Keratinocyte (primary cell): ENCODE data around the gene DDA1. TPM values are rescaled to one million over a fixed set of nuclear protein-coding genes. Genes with fewer than 3 reads are reported as not detected.

Source experiments
- DNase-seq: peaks from one replicate; pipeline ENCODE4 v3.0.0-alpha.2; 2011; ENCODE audit warnings: low read depth, missing footprints, low spot score
- FAIRE-seq: peaks from 2 replicates; lab custom pipeline; 2011; peaks lifted over from hg19 to GRCh38; lab: Jason Lieb, UNC
- H2AFZ ChIP-seq: 2 replicates; pipeline ENCODE4 v1.6.0; 2012; ENCODE audit warnings: low read length, control low read depth, inconsistent platforms; ENCODE audit not compliant: control insufficient read depth
- H3K27ac ChIP-seq: 2 replicates; pipeline ENCODE4 v1.5.1; 2011; ENCODE audit warnings: low read length; ENCODE audit not compliant: control insufficient read depth, insufficient read depth
- H3K27me3 ChIP-seq: 3 replicates; pipeline ENCODE4 v1.6.0; 2011; ENCODE audit warnings: low read length; ENCODE audit not compliant: control insufficient read depth, insufficient read depth; ENCODE audit errors: extremely low read depth
- H3K36me3 ChIP-seq, 2 experiments: 2 replicates in 1 of 2; 3 replicates in 1 of 2; pipeline ENCODE4 v1.5.1; 2011; ENCODE audit warnings: low read length in 2 of 2, mild to moderate bottlenecking in 1 of 2; ENCODE audit not compliant: control insufficient read depth in 2 of 2, insufficient read depth in 2 of 2; ENCODE audit errors: extremely low read depth in 1 of 2
- H3K4me1 ChIP-seq: 3 replicates; pipeline ENCODE4 v1.5.1; 2011; ENCODE audit warnings: low read length; ENCODE audit not compliant: control insufficient read depth, insufficient read depth; ENCODE audit errors: extremely low read depth
- H3K4me2 ChIP-seq: 3 replicates; pipeline ENCODE4 v1.6.0; 2011; ENCODE audit warnings: low read depth, low read length; ENCODE audit not compliant: control insufficient read depth, insufficient read depth; ENCODE audit errors: extremely low read depth
- H3K4me3 ChIP-seq, 3 experiments: fragments of 200-600 bp in 1 of 3; sonication (generic) in 1 of 3; 2 replicates in 2 of 3; 3 replicates in 1 of 3; pipeline ENCODE4 v1.5.1; 2011 to 2016; ENCODE audit warnings: low read length in 3 of 3, mild to moderate bottlenecking in 3 of 3, control low read depth in 2 of 3, inconsistent platforms in 1 of 3, low read depth in 1 of 3, mixed read lengths in 1 of 3, mixed run types in 1 of 3, moderate library complexity in 1 of 3; ENCODE audit not compliant: control insufficient read depth in 2 of 3, insufficient read depth in 2 of 3; ENCODE audit errors: extremely low read depth in 1 of 3
- H3K79me2 ChIP-seq: 2 replicates; pipeline ENCODE4 v1.6.0; 2012; ENCODE audit warnings: low read length; ENCODE audit not compliant: control insufficient read depth, insufficient read depth
- H3K9ac ChIP-seq: 3 replicates; pipeline ENCODE4 v1.6.0; 2011; ENCODE audit warnings: low read length; ENCODE audit not compliant: control insufficient read depth, insufficient read depth; ENCODE audit errors: extremely low read depth
- H3K9me1 ChIP-seq: 3 replicates; pipeline ENCODE4 v1.6.0; 2011; ENCODE audit warnings: low read length; ENCODE audit not compliant: control insufficient read depth, insufficient read depth; ENCODE audit errors: extremely low read depth
- H3K9me3 ChIP-seq: 2 replicates; pipeline ENCODE4 v1.5.1; 2012; ENCODE audit warnings: low read depth, low read length; ENCODE audit not compliant: control insufficient read depth
- H4K20me1 ChIP-seq: 3 replicates; pipeline ENCODE4 v1.6.0; 2011; ENCODE audit warnings: low read length; ENCODE audit not compliant: control insufficient read depth, insufficient read depth; ENCODE audit errors: extremely low read depth
- EZH2 ChIP-seq: IDR thresholded peaks from one replicate; pipeline ENCODE4 v1.6.1; 2012; ENCODE audit warnings: inconsistent platforms, mild to moderate bottlenecking, low read length, moderate library complexity
- dilution Hi-C: fragments of 300-500 bp; cut with MboI; formaldehyde crosslinking; loops from one replicate; pipeline ENCODE4 v1.7.0; 2020; ENCODE audit warnings: low sequenced_read_pairs; ENCODE audit not compliant: extremely low pct_ligation_motif_present
- polyA plus RNA-seq, 5 experiments: library from polyadenylated mRNA; depleted of rRNA in 3 of 5; stranded (reverse) in 3 of 5; stranded (forward) in 1 of 5; unstranded in 1 of 5; fragments of >200 nt; gene quantifications; 1 replicate in 1 of 5; 2 replicates in 3 of 5; 3 replicates in 1 of 5; pipeline versions ENCODE4 v1.2.1 to v1.2.3, GENCODE V29; 2011 to 2012; ENCODE audit warnings: missing spikeins in 2 of 5, low read depth in 1 of 5, low replicate concordance in 1 of 5
- TF ChIP-seq, protein P1 (sequence below), 3 experiments: IDR thresholded peaks in 1 of 3; conservative IDR thresholded peaks in 1 of 3; optimal IDR thresholded peaks in 1 of 3; 2 replicates in 2 of 3; 3 replicates in 1 of 3; pipeline versions ENCODE3 to v1.5.1; 2011; ENCODE audit warnings: low read length in 3 of 3, mild to moderate bottlenecking in 3 of 3, moderate library complexity in 2 of 3, control low read depth in 1 of 3, inconsistent platforms in 1 of 3; ENCODE audit not compliant: insufficient read depth in 2 of 3; ENCODE audit errors: extremely low read depth in 1 of 3

The DDA1 gene
- polyA plus RNA-seq, 1 donor (not counting 4 experiments of a cell fraction or from before 2014, with no cell fraction given) = 59.4 TPM

DNA sequence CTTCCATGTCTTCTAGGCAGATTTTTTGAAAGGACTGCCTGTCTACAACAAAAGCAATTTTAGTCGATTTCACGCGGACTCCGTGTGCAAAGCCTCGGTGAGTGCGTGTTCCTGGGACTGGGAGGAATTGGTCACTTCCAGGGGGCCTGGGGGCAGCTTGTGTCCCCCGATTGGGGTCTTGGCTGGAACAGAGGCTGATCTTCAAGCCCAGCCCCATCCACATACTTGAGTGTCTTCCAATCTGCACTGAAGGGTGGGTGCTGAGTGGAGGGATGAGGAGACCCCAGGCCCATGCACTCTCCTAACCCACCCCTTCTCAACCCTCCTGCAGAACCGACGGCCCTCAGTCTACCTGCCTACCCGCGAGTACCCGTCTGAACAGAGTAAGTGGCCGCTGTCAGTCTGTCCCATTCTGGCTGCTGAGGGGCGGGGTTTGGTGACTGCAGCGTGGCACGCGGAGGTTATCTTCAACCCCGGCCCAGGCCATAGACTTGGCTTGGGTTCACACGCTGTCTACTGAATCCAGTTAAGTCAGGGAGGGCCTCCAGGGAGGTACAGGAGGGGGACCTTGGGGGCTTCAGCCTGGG, 4.7 kb downstream of the DDA1 start:
- FAIRE-seq (no peak), DNase-seq (no peak)
- no peak for TF ChIP-seq EZH2
- TF ChIP-seq, protein P1, sequence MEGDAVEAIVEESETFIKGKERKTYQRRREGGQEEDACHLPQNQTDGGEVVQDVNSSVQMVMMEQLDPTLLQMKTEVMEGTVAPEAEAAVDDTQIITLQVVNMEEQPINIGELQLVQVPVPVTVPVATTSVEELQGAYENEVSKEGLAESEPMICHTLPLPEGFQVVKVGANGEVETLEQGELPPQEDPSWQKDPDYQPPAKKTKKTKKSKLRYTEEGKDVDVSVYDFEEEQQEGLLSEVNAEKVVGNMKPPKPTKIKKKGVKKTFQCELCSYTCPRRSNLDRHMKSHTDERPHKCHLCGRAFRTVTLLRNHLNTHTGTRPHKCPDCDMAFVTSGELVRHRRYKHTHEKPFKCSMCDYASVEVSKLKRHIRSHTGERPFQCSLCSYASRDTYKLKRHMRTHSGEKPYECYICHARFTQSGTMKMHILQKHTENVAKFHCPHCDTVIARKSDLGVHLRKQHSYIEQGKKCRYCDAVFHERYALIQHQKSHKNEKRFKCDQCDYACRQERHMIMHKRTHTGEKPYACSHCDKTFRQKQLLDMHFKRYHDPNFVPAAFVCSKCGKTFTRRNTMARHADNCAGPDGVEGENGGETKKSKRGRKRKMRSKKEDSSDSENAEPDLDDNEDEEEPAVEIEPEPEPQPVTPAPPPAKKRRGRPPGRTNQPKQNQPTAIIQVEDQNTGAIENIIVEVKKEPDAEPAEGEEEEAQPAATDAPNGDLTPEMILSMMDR (optimal IDR thresholded peaks at IDR 0.05 in 1 of 3, IDR thresholded peaks at IDR 0.05 in 1 of 3, conservative IDR thresholded peaks at IDR 0.05 in 1 of 3; ENCODE audit: extremely low read depth in 1 of 3, insufficient read depth in 2 of 3, low read length in 3 of 3) = no peak

DNA sequence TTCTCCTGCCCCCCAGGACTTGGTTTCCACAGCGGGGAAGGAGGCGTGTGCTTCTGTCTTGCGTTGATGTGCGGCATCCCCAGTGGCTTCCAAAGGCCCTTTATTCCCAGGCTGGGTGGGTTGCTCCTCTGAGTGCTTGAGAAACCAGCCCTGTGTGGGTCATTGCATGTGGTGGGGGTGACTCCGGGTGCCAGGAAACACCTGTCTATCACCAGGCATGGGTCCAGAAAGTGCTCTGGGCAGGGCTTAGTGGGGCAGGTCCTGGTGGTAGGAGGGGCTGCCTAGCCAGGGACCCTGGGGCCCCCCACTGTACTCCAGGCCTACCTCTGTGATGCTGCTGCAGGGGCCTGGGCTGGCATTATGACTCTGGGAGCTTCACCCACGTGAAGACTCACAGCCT, 9.6 kb downstream of the DDA1 start:
- Histone ChIP-seq H3K4me1 (no peaks in the 10 kb centered on the region), H3K27ac (no peak overlapping the region), H3K4me3 (no peak overlapping the region), H3K79me2 (peaks cover 7% of the 10 kb centered on the region), H2AFZ (no peak overlapping the region), H3K9me1 (no peaks in the 10 kb centered on the region), H4K20me1 (no peaks in the 10 kb centered on the region), H3K9ac (no peak overlapping the region), H3K27me3 (no peaks in the 10 kb centered on the region), H3K4me2 (no peak overlapping the region), H3K36me3 (peaks cover 31 to 36% of the 10 kb centered on the region in 2 experiments), H3K9me3 (no peaks in the 10 kb centered on the region)
- no peak for FAIRE-seq
- no peak for DNase-seq
- no peak for TF ChIP-seq EZH2
- TF ChIP-seq, protein P1 (optimal IDR thresholded peaks at IDR 0.05 in 1 of 3, IDR thresholded peaks at IDR 0.05 in 1 of 3, conservative IDR thresholded peaks at IDR 0.05 in 1 of 3; ENCODE audit: extremely low read depth in 1 of 3, insufficient read depth in 2 of 3, low read length in 3 of 3) = no peak
- dilution Hi-C loops = no loop called here

More for the DNA sequence above, 4.7 kb downstream of the DDA1 start:
- Histone ChIP-seq H3K4me1 (peaks cover 23% of the 10 kb centered on the region), H3K9me1 (no peaks in the 10 kb centered on the region), H3K9ac (no peak overlapping the region), H3K4me2 (no peak overlapping the region), H3K79me2 (peaks cover 51% of the 10 kb centered on the region), H2AFZ (no peak overlapping the region), H4K20me1 (peaks cover 4% of the 10 kb centered on the region), H3K4me3 (no peak overlapping the region), H3K36me3 (peaks cover 17 to 26% of the 10 kb centered on the region in 2 experiments), H3K27ac (no peak overlapping the region), H3K9me3 (no peaks in the 10 kb centered on the region), H3K27me3 (no peaks in the 10 kb centered on the region)
- dilution Hi-C loops = no loop called here
